ENCODE data around the gene PEX5L. TPM values are rescaled to one million over a fixed set of nuclear protein-coding genes. Genes with fewer than 3 reads are reported as not detected.
"Not testable (repeated sequence)": the region's sequence is repeated elsewhere in the genome, so short reads cannot be mapped to it uniquely, and the experiment has no call there.

The PEX5L gene
- total RNA-seq, 2 donors from 2014 or later: 4.2 to 13.2 TPM

GRCh38 chr3:180063783-180064182, 27.0 kb upstream of the PEX5L start:
- DNase-seq (no peak), ATAC-seq (no peak)
- Histone ChIP-seq H3K27ac (no peak overlapping the region), H3K4me1 (peaks cover 11% of the 10 kb centered on the region), H3K9me3 (no peaks in the 10 kb centered on the region), H3K4me3 (no peak overlapping the region), H3K27me3 (no peaks in the 10 kb centered on the region), H3K36me3 (replicated peaks in 1 of 2; ENCODE audit: insufficient read depth in 1 of 2, low read depth in 2 of 2) (no peaks in the 10 kb centered on the region)
- intact Hi-C loops (cut with DNase I): no loop called here
- TF ChIP-seq, protein P1, sequence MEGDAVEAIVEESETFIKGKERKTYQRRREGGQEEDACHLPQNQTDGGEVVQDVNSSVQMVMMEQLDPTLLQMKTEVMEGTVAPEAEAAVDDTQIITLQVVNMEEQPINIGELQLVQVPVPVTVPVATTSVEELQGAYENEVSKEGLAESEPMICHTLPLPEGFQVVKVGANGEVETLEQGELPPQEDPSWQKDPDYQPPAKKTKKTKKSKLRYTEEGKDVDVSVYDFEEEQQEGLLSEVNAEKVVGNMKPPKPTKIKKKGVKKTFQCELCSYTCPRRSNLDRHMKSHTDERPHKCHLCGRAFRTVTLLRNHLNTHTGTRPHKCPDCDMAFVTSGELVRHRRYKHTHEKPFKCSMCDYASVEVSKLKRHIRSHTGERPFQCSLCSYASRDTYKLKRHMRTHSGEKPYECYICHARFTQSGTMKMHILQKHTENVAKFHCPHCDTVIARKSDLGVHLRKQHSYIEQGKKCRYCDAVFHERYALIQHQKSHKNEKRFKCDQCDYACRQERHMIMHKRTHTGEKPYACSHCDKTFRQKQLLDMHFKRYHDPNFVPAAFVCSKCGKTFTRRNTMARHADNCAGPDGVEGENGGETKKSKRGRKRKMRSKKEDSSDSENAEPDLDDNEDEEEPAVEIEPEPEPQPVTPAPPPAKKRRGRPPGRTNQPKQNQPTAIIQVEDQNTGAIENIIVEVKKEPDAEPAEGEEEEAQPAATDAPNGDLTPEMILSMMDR (IDR thresholded peaks at IDR 0.05): no peak
- no peak for TF ChIP-seq POLR2A (IDR thresholded peaks at IDR 0.05)
- 55 to 69% methylated on average over 1 of the region's 1 CpG for WGBS, 2 donors

- H3K27ac ChIP-seq: no peak overlapping the region
- DNase-seq (no peak), ATAC-seq (no peak)
- intact Hi-C loops (cut with DNase I): no loop called here
- no peak overlapping the region for H3K4me3 ChIP-seq
- peaks cover 12% of the 10 kb centered on the region for H3K4me1 ChIP-seq
- TF ChIP-seq, protein P1 (IDR thresholded peaks at IDR 0.05): no peak
- TF ChIP-seq POLR2A (IDR thresholded peaks at IDR 0.05): no peak
- H3K9me3 ChIP-seq: no peaks in the 10 kb centered on the region
- H3K36me3 ChIP-seq (replicated peaks in 1 of 2; ENCODE audit: insufficient read depth in 1 of 2, low read depth in 2 of 2): no peaks in the 10 kb centered on the region
- no peaks in the 10 kb centered on the region for H3K27me3 ChIP-seq
- WGBS, 2 donors: 63 to 81% methylated on average over 1 of the region's 1 CpG
Observed at GRCh38 chr3:180062771-180063170, 26.0 kb upstream of the PEX5L start.

- no peak for ATAC-seq
- DNase-seq: no peak
- intact Hi-C loops (cut with DNase I): no loop called here
- Histone ChIP-seq H3K27me3 (no peaks in the 10 kb centered on the region), H3K4me3 (no peak overlapping the region), H3K36me3 (replicated peaks in 1 of 2; ENCODE audit: insufficient read depth in 1 of 2, low read depth in 2 of 2) (no peaks in the 10 kb centered on the region), H3K27ac (peak overlapping the region in 1 of 4 donors; percentile 26), H3K9me3 (no peaks in the 10 kb centered on the region), H3K4me1 (peaks cover 17% of the 10 kb centered on the region)
- TF ChIP-seq, protein P1 (IDR thresholded peaks at IDR 0.05): no peak
- TF ChIP-seq POLR2A (IDR thresholded peaks at IDR 0.05): no peak
Observed at GRCh38 chr3:180059356-180059755, 22.6 kb upstream of the PEX5L start.

DNA sequence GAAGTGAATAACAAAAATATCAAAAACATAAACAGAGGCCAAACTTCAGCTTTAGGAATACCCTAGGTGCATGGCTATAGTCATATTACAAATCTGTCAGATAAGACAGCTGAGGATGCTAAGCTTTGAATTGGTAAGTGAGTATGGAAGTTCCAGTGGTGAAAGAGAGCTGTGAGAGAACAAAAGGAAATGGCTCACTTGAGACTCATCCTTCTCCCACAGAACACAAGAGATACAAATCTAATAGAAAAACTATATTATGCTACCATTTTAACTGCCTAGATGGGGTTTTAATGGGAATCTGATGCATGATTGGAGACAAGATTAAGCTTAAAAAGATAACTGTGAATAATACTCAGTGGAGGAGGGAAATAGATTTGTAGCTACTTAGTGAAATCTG, 21.5 kb upstream of the PEX5L start:
- Histone ChIP-seq H3K4me1 (peaks cover 24% of the 10 kb centered on the region), H3K9me3 (no peaks in the 10 kb centered on the region), H3K27me3 (no peaks in the 10 kb centered on the region), H3K27ac (no peak overlapping the region), H3K4me3 (no peak overlapping the region), H3K36me3 (replicated peaks in 1 of 2; ENCODE audit: insufficient read depth in 1 of 2, low read depth in 2 of 2) (no peaks in the 10 kb centered on the region)
- intact Hi-C loops (cut with DNase I): no loop called here
- no peak for DNase-seq
- no peak for TF ChIP-seq POLR2A (IDR thresholded peaks at IDR 0.05)
- TF ChIP-seq, protein P1 (IDR thresholded peaks at IDR 0.05): no peak
- ATAC-seq: no peak

- H3K36me3 ChIP-seq (replicated peaks in 1 of 2; ENCODE audit: insufficient read depth in 1 of 2, low read depth in 2 of 2); H3K27ac ChIP-seq; H3K9me3 ChIP-seq; H3K4me3 ChIP-seq; H3K27me3 ChIP-seq; DNase-seq; intact Hi-C loops (cut with DNase I): not testable (repeated sequence)
- WGBS, 2 donors: 62 to 63% methylated on average over 3 of the region's 3 CpGs
- peak; percentile 21 for ATAC-seq
- peaks cover 37% of the 10 kb centered on the region for H3K4me1 ChIP-seq
Observed at GRCh38 chr3:180055656-180056055, 18.9 kb upstream of the PEX5L start.
